Erythroblast (primary cell): ENCODE data around the gene CASQ2.

Experiments
- GATA1 ChIP-seq: IDR thresholded peaks from 2 replicates; pipeline ENCODE4 v1.6.1; 2011; ENCODE audit warnings: low read depth, mild to moderate bottlenecking, control low read depth, low read length, moderate library complexity
- POLR2A ChIP-seq: IDR thresholded peaks from 2 replicates; pipeline ENCODE4 v1.6.1; 2011; ENCODE audit warnings: mild to moderate bottlenecking, low read length

GRCh38 chr1:115781851-115782250, 13.3 kb upstream of the CASQ2 start:
- TF ChIP-seq POLR2A (no peak), GATA1 (no peak)
